ENCODE measurements around the gene MAN2B1.

DNA sequence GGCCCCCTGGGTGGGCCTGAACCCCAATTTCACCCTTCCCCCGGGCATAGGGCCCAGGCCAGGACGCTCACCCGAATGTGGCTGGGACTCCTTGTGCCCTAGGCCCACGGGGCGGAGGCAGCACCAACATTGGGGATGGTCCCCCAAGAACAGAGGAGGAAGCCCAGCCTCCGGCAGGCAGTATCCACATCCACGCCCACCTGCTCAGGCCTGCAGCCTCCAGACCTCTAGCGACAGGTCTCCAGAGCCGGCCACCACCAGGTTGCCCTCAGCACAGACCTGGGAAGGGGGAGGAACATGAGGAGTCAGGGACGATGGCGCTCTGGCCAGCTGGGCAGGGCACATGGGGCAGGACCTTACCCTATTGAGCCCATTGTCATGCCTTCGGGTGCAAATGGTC lies 22.5 kb upstream of the MAN2B1 start:
- TF ChIP-seq EZH2phosphoT487 (IDR thresholded peaks at IDR 0.05; ENCODE audit: insufficient read depth, low read depth) (no peak), EZH2 (IDR thresholded peaks at IDR 0.05; ENCODE audit: insufficient read depth, poor library complexity, severe bottlenecking) (no peak)

Data from GM23248 (cell line).